Fibroblast of skin of scalp (primary cell): ENCODE data around the gene C3.
A peak's percentile ranks its signal among the peaks of the same experiment; 100 is the strongest.

Source experiments
- DNase-seq: peaks from one replicate; pipeline ENCODE4 v3.0.0-alpha.2; 2013

Gene C3

DNA sequence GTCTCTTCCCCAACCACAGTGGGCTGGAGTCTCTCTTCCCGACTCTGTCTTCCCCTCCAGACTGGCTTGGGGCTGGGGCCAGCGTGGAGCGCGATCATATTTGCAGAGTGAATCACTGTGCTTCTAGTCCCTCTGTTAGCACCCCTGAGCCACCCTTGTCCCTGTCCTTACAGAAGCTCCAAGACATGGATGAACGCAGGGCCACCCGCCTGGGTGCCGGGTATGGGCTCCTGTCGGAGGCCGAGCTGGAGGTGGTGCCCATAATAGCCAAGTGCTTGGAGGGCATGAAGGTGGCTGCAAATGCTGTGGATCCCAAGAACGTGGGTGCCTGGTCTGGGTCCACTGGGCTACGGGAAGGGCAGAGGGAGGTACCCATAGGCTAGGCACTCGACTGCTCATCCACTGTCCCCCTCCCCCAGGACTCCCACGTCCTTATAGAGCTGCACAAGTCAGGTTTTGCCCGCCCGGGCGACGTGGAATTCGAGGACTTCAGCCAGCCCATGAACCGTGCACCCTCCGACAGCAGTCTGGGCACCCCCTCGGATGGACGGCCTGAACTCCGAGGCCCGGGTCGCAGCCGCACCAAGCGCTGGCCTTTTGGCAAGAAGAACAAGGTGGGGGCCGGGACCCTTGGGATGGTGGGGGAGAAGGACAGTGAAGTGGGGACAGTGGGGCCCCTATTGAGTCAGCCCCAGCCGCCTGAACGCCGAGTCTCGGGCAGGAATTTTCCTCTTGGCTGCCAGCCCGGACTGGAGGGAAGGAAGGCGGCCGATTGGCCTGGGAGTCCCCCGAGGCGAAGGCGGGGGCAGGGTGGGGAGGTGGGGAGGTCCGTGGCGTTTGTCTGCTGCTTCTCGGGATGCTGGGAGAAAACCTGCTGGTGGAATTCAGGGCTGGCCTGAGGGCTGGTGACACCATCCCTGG lies 24.2 kb upstream of the C3 start:
- DNase-seq, result peak; percentile 91

DNA sequence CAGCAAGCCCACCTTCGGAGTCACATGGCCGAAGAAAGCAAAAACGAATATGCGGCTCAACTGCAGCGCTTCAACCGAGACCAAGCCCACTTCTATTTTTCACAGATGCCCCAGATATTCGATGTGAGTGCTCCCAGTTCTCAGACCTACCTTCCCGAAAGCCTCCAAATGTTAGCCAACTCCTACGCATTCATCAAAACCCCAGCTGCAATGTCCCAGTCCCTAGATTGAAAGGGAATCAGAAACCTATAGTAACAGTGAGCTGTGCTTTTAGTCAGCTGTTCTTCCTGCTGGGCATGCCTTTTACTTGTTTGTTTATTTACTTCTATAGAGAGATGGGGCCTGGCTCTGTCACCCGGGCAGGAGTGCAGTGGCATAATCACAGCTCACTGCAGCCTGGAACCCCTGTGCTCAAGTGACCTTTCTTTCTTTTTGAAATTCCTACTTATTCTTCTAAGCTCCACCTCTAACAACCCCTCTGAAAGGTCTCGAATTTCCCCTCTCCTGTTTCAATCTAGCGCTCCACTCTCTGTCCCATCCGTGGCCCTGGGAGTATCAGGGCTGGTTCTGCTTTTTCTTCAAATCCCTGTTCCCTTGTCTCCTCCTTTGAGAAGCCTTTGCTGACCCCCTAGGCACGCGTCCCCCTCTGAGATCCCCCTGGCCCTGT lies 23.4 kb upstream of the C3 start:
- no peak for DNase-seq

DNA sequence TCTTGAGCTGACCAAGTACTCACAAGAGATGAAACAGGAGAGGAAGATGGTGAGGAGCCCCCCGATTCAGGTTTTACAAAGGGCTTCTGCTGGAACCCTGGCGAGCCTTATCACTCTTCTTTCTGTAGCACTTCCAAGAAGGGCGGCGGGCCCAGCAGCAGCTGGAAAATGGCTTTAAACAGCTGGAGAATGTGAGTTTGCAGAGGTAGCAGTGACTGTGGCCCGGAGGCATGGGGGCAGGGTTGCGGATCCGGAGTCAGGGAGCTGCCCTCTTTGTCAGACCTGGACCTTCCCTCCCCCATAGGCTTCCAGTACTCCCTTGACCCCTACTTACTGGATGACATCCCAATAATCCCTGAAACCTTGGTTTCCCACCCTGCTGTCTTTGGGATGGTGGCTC lies 22.6 kb upstream of the C3 start:
- no peak for DNase-seq

DNA sequence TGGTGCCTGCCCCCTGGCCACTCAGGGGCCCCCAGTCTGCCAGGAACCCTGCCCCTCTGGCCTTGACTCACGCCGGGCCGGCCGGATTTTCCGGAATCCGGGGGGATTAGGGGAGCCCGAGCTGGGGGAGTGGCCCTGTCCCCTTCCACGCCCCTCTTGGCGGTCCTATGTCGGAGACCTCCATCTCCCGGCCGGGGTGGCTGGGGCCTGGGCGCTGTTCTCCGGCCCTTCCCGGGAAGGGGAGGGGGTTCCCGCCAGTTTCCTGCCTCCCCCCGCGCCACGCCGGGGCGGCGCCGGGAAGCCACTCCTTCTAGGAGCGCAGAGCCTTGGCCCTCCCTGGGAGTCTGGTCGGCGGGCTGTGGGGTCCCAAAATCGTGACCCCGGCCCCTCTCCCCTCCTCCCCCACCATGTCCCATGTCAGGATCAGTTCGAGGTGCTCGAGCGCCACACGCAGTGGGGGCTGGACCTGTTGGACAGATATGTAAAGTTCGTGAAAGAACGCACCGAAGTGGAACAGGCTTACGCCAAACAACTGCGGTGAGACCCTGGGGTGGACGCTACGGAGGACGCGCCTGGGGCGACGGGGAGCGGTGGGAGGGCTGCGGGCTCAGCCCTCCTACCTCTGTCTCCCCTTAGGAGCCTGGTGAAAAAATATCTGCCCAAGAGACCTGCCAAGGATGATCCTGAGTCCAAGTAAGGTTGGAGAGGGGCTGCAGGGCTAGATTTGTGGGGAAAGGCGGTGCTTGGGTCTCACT lies 20.3 kb upstream of the C3 start:
- peak; percentile 28 for DNase-seq

DNA sequence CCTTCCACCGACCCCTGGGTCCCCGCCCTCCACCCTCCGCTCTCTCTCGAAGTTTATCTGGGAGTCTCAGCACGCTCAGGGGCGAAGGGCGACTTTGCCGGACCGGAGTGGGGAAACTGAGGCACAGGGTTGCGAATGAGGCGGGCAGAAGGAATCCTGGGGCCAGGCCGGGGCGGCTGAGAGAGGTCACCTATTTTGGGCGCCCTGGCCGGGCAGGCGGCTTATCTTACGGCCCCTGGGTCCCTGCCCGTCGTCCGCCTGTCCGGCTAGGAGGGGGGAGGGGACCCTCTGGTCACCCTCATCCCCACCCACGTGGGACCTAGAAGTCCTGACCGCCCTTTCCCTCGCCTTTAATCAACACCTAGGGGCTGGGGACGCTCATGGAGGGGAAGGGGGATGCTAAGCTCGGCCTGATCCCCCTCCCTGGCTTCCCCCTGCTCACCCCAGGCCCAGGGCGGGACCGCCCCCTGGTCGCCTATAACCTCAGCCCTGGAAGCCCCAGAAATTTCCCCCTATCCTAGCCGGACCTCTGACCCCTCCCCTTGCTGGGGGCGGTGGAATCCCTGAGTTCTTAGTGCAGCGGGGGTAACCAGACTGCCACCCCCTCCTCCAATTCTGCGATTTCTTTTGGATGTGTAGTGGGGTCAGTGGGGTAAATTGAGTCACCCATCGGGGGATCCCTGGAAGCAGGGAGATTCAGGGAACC lies 19.6 kb upstream of the C3 start:
- DNase-seq, result no peak

DNA sequence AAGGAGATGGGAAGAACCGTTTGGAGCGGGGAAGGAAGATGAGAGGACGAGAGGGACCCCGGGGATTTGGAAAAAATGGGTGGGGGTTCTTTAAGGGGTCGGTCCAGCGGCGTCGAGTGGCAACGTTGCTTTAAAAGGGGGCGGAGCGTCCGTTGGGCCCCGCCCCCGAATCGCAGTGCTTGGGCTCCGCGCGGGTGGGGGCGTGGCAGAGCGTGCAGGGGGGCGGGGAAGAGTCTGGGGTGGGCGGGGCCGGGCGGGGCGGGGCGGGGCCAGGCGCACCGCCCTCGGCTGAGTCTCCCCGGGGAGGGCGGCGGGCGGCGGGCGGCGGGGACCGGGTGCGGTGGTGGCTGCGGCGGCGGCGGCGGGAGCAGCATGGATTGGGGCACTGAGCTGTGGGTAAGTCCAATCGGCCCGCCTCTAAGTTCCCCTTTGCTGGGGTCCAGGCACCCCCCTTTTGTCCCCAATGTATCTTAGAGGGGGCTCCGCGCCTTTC lies 19.0 kb upstream of the C3 start, which contains the start of gene TRIP10:
Gene TRIP10 (plus strand): TSS at position 291 of the 493 bp plus-strand sequence. CDS start 82 bp downstream, at position 373.
- peak; percentile 88 for DNase-seq

DNA sequence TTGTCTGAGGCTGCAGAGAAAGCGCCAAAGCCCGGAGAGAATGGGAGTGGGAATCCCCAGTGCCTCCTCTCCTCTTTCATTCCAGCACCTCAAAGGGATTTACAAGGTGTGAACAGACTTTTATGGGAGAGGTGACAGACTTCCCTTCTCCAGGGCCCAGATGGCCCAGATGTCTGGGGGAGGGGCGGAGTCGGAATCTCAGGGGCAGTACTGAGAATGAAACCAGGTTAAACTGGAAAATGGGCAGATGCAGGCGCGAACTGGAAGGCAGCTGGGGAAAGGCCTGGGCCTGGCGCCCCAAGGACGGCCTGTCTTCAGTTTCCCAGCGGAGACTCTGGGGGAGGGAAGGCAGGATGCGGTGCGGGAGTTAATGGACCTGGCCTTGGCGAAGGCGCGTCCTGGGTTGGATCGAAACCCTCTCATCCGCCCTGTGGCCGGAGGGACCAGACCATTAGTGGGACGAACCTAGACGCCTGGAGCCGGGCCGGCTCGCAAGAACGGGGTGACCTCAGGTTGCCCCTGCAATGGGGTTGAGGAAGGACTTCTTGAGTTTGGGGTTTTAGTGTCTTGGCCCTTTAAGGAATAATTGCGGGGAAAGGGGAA lies 18.4 kb upstream of the C3 start:
- DNase-seq, result peak; percentile 22

DNA sequence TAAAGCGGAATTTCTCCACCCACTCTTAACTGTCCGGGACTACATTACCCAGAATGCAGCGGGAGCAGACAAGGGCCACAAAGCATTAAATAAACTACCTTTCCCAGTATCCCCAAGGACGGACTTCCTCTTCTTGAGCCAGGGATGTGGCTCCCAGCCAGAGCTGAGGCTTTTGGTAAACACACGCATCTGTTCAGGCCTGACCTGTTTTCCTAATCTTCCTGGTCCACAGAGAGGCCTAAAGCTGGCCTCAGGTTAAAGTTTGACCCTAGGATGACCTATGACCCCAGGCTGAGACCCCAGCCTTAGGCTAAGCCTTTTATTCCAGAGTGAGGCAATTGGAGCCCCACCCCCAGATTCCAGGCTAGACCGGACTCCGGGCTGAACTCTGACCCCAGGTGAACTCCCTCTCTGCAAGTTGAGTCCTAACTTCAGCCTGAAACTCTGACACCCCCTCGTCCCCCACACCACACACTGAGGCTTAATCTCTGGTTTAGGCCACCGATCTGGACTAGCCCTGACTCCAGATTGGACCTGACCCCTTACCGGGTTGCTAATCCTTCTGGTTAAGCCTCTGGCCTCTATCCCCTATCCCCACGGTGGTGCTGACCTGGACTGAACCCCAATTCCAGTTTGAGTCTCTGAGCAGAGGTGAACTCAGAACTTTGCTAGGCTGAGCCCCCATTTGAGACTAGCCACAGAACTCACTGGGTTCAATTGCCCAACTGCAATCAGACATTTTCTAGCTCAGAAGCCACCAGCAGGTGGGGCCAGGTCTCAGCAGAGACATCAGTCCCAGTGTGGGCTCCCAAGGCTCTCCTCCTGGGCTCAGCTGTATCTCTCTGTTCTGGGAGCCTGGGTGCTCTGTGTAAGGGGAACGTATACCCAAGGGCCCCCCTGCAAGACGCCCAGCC lies 17.7 kb upstream of the C3 start:
- DNase-seq, result peak; percentile 88

DNA sequence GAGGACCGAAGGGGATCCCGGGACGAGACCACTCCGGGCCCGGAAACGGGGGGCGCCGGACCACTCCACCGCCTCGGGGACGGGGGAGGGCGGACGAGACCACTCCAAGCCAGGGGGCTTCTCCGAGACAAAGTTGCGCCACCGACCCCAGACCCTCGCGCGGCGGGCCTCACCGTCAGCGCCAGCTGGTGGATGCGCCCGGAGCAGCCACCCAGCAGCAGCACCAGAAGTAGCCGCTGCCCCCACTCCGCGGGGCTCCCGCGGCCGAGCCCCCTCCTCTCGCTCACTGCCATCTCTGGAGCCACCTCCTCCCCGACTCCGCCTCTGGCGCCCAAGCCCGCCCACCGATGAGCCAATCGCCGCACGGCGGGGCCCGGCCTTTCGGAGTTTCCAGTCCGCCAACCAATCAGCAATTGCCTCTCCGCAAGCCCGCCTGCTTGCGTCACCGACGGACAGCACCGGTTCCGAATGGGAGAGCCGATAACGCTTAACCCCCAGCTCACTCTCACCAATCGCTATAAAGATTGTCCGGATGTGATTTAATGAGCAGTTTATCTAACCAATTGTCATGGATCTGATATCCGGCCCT lies 16.9 kb upstream of the C3 start, which contains the start of gene GPR108:
Gene GPR108 (minus strand): TSS at position 297 of the 589 bp plus-strand sequence. CDS start 4 bp downstream, at position 293.
- peak; percentile 100 for DNase-seq

DNA sequence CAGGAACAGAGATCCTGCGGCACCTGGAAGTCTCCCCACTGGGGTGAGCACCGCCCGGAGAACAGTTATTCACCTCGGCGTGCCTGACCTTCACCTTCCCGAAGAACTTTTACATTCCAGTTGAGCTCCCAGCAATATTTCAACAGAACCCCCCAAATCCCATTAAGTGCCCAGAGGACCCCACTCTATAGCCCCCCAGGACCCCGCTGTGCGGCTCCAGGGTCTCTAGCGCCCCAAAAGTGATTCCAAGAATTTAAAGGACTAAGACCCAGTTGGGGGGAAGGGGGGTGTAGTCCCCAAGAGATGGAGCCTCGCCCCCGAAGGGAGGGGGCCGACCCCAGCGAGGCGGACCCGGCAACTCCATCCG lies 16.4 kb upstream of the C3 start:
- DNase-seq, result no peak

DNA sequence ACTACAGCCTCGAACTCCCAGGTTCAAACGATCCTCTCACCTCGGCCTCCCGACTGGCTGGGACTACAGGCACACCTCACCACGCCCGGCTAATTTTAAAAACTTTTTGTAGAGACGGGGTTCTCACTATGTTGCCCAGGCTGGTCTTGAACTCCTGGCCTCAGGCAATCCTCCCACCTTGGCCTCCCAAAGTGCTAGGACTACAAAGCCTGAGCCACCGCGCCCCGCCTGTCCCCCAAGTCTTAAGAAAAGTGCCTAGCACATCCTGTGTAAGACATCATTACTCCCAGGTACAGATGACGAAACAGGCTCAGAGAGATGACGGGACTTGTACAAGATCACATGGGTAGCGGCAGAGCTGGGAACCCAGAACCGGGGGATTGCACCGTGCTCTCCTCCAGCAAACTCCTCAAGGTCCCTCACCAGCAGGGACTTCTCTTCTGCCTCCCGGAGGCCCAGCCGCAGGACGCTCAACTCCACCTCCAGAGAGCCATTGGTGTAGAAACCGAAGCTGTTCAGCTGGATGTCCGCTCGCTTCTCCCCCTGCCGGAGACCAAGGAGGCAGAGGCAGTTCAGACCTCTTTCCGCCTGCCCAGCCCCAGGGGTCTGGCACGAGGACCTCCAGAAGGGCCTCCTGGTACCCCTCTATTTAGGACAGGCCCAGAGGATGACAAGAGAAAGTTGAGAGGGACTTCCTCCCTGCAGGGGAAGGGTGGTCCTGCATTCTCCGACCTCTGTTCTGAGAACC lies 15.9 kb upstream of the C3 start:
- DNase-seq, result peak; percentile 86

DNA sequence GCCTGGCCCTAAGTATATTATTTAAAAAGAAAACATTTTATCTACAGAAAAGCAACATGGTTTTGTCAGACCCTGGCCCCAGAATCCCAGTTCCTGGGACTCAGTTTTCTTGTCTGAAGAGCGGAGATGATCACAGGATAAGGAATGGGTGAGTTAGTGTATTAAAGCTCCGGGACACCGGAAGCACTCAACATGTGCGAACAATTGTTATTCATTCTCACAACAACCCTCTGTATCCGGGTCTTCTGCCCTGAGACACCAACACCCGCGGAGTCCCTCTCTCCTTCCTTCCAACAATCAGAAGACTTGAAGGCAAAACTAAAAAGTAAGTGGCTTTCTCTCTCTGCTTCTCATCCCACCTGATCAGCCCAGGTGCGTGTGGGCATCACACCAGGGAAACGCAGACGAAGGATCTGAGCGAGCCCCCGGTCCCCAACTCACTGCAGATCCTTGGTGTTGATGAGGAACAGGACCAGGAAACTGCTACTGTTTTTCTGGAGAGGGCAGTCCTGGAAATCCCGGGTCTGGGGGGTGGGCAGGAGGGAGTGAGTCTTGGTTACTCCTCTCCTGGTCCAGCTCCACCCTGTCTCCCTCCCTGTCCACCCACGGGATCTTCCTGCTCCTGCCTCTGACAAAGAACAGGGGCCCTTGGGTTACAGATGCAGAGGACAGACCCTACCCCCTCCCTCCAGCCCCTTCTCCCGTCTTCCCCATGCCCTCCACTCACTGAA lies 14.9 kb upstream of the C3 start:
- DNase-seq, result no peak

DNA sequence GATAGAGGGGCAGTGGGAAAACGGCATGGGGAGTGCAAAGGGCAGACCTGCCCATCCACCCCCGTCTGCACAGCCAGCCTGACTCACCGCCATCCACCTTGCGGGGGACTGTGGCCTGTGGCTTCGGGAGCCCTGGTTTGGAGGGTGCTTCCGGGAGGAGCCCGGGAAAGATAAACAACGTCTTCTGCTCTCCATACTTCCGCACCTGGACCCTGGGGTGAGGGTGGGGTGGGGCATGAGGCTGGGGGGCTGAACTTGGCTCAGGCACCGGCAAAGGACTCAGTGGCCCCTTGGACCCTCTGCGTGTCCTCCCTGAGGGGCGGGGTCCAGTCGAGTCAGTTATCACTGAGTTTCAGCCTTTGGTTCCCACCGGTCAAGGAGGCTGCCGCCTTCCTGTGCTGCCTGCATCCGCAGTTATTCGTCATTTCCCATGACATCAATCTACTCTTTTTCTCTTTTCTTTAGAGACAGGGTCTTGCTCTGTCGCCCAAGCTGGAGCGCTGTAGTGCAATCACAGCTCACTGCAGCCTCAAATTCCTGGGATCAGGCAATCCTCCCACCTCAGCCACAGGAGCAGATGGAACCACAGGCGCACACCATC lies 13.7 kb upstream of the C3 start:
- no peak for DNase-seq

DNA sequence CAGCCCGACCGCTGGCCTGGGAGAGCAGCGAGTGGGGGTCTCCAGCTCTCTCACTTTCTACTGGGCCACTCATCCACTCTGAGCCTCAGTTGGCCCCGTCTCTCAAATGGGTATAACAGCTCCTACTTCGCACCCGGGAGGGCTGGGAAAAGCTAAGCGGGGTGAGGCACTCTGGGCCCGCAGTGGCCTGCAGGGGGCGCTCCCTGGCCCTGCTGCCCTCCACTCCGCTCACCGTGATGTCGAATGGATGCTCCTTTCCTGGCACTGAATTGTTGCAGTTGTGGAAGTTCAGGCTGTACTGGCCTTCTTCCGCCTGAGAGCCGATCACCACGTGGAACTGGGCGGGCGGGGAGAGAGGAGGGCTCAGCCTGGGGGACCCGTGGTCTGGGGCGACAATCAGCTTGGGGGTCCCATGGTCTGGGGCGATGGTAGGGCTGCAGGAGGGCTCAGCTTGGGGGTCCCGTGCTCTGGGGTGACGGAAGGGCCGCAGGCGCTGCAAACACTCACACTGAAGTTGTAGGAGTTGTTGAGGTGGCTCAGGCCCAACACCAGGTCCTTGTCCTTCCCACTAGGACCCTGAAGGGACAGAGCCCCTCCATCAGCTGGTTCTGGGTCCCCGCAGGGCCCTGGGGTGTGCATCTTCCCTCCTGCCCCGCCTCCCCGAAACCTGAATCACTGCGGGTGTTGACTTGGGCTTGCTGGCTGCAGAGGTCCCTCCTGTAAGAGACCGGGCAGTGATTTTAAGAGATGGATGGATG lies 13.1 kb upstream of the C3 start:
- no peak for DNase-seq

DNA sequence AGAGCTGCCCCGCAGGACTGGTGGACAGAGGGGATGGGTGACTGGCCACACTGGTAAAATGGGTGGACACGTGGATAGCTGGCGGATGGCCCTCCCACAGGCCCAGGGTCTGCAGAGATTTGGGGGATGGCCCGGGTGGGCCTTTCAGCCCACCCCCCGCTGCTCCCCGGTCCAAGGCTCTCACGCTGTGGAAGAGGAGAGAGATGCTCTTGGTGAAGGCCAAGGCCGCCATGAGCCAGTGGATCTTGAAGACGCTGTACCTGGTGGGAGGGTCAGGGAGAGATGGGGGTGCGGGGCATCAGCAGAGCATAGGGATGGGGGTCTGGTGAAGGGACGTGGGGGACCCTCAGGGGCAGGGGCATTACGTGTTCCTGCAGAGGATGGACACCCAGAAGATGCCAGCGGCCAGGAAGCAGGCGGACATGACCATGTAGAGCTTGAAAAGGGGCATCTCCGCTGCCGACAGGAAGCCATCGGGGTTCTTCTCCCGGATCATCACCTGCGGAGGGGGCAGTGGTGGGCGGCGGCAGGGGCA lies 12.4 kb upstream of the C3 start:
- no peak for DNase-seq

DNA sequence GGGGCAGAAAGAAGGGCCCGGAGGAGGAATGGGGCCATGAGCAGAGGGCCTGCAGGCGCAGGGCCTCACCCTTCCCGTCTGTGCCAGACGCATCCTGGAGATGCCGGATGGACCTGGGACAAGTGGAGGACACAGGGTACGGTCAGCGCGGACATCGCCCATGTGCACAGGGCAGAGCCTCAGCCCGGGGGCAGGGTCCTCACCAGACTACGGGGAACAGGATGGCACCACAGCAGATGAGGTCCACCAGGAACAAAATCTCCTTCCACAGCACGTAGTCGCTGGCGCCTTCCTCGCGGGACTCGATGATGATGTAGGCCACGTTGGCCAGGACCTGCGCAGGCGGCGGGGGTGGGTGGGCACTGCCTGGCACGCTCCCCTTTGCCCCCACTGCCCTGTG lies 11.4 kb upstream of the C3 start:
- DNase-seq, result no peak

DNA sequence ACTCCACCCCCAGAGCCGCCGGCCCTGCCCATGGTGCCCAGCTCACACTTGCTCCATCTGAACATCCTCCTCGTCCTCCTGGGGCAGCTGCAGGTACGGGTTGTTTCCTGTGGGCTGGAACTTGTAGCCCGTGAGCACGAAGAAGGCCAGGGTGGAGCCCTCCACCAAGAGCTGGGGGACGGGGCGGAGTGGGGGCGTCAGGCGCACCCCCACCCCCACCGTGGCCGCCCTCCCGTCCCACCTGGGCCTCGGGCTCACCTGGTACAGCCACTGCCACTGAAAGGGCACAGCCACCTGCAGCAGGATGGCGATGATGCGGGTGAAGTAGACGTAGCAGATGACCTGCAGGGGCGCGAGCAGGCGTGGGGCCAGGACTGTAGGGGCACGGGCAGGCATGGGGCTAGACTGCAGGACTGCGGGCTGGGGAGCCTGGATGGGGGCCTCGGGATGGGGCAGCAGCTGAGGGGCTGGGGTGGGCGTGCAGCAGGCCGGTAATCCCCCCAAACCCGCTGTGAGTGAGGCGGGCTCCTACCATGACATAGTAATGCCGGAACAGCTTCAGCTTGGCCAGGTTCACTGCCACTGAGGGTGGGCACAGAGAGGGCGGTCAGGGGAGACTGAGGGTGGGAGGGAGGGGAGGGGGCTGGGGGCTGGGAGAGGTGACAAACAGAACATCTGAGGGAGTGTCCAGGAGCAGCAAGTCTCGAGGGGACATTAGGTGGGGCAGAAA lies 10.7 kb upstream of the C3 start:
- DNase-seq, result no peak
